HG03095 (cell line): Measurements from ENCODE around the gene DCST1.
A peak's percentile ranks its signal among the peaks of the same experiment; 100 is the strongest.

ENCODE experiments used
- ATAC-seq: cut with Tn5 transposase; IDR thresholded peaks from one replicate; pipeline ENCODE4 v1.9.1; 2021; ENCODE audit warnings: moderate library complexity; ENCODE audit not compliant: unreplicated experiment

DCST1 gene

DNA sequence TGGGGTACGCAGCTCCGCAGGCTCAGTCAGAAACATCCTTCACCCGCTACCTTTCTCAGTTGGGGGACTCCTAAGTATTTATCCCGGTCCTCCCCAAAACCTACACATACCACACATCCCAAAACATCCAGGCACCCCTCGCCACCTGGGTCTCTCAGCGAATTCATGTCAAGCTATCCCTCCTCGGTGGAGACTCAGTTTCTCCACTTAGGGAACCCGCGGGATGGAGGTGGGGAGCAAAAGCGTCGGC is 32.3 kb upstream of the DCST1 start:
- peak; percentile 5 for ATAC-seq

DNA sequence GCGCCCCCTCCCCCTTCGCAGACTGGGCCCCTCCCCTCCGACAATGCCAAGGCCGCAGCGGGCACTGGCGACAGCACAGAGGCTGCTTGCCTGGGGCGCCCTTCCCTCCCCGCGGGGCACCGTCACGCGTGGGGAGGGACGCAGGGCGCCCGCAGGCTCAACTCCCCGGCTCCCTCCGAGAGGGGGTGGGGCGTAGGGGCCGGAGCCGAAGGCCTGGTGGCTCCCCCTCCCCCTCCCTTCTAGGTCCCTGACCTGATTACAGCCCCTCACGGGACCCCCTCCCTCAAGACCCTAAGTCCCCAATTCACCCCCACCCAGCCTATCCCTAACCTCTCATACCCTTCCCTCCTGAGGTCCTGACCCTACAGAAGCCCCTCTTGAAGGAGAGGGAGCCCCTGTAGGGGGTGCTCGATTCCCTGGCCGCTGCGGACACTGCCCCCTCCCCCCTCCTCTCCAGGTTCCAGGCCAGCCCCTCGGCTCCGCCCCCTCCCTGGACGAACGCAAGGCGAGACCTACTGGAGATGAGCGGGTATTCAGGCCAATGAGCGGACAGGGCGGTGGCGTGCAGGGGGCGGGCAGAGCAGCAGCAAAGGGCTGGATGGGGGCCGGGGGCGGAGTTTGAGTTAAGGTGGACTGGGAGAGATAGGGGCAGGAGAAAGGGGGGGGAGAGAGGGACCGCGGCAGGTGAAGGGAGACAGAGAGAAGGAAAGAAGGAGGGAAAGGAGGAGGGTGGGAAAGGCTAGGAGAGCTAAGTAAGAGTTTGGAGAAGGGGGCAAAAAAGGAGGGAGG is 31.8 kb upstream of the DCST1 start:
- peak; percentile 44 for ATAC-seq

DNA sequence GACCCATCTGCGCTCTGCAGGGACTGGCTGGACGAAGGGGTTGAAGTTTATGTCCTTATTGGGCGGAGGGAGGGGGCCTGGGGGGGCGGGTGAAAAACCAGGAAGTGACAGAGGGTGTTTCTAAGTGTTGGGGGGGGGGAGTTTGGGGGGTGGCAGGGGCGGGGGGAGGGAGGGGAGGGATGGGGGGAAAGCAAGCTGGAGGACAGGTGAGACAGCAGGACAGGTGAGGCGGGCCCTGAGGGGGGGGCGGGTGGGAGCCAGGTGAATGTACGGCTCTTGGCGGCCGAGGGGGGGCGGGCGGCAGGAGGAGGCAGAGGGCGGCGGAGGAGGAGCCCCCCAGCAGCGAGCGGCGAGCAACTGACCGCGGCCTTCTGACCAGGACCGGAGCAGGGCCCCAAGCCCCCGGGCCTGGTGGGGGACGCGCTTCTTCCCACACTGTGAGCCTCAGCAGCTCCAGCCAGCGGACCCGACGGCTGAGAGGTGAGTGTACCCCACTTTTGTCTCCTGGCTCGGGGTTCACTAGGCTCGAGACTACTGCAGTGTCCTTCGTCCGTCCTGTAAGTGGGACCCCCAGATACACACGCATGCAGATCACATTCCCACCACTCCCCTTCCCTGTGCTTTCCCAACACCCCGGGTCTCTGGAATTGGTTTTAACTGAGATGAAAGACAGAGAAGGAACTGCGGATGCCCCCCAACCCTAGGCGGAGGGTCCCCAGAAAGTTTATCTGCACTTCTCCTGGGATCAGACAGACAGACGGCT is 31.0 kb upstream of the DCST1 start, which contains the start of gene ZBTB7B:
Gene ZBTB7B (plus strand): TSS at position 339 of the 763 bp plus-strand sequence. CDS start 11,859 bp downstream, outside the sequence.
- ATAC-seq: no peak

DNA sequence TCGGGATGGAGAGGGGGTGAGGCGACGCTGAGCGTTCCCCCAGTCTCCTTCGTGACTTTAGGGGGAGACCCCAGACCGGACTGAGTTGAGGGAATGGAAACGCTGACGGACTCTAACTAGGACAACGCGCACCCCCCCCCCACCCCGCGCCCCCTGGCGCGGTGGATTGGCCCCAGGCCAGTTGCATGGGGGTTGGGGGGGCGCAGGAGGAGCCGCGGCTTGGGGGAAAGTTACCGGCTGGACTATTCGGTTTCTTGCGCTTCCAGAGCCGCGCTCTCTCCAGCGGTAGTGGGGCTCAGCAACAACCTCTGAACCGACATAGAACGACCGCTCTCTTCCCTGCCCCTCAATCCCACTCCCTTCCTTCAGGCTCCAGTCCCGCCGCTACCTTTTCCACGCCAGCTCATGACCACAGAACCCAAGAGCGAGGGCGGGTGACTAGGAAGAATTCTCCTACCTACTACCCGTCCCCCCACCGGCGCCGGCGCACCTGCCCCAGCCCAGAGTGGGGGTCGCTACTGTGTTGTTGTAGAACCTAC is 30.3 kb upstream of the DCST1 start:
- no peak for ATAC-seq

DNA sequence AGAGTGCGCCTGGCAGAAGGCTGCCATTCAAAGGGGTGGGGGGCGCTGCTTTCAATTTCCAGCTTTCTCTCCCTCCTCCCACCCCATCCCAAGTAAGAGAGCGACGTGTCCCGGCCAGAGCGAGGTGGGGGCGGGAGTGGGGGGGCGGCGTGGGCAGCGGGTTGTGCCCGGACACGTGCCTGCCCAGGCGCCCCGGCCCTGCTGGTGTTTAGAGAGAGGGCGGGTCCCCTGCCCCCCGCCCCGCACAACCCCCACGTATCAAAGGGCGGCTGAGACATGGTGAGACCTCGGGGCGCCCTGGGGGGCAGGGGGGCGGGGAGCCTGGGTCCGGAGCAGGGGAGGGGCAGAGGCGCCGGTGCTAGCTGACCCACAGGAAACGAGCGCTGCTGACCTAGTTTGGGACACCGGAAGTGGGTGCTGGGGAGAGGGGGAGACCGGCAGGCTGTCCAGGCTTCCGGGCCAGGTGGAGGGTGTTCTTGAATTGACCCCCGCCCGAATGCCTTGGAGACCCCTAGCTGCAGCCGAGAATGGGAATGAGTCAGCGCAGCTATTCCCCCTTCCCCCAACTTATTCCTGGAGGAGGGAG is 29.8 kb upstream of the DCST1 start:
- ATAC-seq: no peak

DNA sequence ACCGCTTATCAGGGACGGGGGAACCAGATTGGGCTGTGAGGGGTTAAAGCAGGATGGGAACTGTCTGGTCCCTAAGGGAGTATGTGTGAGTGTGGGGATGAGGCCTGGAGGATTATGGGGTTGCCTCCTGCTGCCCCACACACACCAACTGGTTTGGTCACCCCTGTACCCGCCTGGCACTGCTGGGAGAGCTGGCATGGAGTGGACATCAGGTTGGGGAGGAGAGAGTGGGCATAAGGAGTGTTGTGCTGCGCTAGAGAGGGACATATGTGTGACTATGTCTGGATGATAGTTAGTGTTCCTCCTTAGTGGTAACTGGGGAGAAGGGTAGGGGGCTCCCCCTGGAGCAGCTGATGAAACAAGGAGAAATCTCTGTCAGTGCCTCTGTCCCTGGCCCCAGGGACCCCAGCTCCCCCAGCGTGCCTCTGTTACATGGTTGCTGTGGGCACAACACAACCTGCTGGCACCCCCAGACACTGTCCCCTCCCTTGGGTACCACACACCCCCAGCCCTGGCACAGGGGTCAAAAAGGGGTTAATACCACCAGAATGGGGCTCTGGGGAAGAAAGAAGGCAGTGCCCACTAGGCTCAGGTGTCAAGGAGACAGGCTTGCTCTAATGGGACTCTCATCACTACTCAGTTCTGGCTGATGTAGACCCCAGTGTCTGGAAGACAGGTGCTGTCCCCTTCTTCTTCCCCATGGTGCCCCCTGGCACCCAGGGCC is 29.1 kb upstream of the DCST1 start:
- no peak for ATAC-seq

DNA sequence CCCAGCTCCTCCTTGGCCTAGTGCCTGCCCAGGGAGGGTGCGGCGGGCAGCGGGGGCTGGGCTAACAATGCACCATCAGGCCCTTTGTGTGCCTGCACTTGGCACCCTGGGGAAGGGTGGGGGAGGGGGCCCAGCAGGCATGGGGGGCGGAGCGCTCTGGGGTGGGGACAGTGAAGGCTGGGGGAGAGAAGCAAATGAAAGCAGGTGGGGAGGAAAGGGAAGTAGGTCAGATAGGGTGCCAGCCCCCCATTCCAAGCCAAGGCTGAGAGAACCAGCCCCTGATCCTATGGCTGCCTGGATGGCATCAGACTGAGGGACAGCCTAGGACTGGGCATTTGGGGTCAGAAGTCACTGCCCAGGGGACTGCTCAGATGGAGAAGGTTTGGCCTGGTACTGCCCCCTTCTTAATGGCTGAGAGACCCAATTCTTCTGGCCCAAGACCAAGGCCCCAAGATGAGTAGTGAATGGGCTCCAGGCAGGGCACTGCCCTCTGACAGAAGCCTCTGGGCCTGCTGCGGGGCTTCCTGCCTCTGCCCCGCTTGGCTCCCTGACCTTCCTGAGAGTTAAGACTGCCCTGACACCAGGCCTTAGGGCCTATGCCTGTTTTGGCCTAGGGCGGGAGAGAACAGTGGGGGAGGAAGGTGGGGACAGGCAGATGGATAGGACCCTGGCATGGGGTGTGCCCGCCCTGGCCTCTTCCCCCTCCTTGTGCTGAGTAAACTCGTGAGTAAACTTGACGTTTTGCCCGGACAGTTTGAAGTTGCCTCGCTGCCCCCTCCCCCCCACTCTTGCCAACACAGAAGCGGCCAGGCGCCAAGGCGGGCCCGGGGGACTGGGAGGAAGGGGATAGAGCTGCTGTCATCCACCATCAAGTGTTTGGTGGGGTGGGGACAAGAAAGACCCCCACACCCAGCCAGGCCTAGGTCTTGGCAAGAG is 28.3 kb upstream of the DCST1 start:
- no peak for ATAC-seq

DNA sequence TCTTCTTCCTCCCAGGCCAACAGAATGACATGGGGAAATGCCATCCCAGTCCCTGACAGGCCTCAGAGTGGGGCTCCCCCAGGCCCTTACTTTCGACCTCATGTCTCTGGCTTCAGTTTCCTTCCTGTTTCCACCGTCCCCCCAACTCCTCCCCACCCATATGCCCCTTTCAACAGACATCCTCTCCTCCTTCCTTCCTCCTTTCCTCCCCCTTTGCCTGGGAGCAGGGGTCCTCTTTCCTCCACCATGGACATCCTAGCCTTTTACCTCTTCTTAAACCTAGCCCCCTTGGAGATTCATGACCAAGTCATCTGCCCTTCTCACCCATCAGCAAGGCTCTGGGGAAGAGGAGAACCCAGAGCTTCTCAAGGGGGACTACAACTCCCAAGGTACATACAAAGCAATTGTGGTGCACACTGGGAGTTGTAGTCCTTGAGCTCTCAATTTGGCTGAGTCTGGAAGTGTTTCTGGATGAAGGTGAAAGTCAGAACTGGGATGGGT is 27.0 kb upstream of the DCST1 start:
- ATAC-seq: no peak

DNA sequence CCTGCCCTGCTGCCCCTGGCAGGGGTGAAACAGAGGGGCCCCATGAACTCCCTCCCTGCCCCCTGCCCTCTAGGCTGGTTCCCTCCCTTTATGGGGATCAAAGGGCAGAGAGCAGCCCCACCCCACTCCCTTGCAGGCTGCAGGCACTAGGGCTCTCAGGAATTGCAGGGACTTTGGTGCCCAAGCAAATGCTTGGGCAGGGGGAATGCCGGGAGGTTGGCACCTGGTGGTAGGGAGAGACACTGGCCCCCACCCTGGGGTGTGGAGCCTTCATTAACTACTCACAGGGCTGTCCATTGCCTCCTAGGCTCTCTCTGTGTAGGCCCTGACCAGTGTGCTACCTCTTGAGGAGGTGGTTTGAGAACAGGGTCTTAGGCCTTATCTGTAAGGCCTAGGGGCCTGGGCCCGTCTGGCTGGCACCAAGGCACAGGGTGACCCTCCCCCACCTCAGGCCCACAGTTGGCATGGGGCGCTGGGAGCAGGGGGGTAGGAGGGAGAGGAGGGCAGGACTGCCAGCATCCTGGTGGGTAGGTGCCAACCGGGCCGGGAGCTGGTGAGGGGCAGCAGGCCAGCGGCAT is 26.3 kb upstream of the DCST1 start:
- ATAC-seq: no peak

DNA sequence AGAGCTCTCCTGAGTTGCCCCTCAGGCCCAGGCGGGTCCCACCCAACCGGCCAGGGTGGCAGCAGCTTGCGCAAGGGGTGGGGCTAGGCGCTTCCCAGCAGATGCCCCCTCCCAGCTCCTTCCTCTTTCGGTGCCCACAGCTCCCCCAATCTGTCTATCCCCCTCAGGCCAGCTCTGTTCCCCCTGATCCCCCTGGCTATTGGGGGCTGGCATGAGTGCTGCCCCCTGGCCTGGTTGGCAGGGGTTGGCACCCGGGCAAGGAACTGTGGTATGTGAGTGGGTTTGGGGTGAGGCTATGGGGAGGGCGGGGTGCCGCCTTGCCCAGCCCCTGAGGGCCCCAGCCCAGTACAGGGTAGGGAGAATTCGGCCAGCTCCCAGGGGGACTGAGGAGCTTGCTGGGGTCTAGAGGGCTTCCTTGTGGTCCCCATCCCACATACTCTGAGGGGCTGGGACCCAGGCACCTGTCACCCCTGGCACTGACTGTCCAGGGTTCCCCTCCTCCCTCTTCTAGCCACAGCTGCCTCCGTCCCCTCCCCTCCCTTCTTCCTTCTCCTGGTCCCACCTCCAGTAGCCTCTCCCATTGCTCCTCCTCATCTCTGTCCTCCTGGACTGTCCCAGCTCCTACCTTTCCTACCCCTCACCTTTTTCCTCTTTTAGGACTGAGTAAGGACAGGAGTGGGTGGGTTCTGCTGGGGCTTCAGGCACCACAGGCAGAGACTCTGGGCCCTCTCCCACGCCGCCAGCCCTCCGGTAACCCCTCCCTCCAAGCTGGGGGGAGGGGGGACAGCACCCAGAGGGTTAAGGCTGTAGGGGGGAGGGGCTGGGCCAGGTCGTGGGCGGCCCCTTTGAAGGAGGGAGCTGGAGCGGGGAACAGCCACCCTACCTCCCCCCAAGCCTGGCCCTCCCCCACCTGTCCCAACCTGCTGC is 25.3 kb upstream of the DCST1 start:
- ATAC-seq: no peak

DNA sequence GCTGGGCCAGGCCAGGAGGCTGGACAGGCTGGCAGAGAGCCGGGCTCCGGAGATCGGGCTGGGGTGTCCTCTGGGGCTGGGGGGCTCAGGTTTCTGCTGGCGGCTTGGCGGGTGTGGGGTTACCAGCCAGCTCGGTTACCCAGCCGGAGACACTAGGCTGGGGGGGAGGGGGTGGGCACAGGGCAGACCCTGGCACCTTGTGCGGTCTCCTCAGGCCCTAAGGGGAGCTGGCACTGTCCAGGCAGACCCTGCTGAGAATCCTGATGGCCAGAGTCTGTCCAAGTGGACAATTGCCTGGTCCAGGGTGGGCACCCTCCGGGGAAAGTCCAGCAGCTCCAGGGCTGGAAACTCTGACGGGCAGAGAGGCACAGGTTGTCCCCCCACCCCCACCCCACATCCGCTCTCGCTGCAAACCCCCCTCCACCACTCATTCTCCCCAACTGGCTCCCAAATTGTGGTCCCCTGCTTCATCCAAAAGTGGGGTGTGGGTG is 24.4 kb upstream of the DCST1 start:
- no peak for ATAC-seq

DNA sequence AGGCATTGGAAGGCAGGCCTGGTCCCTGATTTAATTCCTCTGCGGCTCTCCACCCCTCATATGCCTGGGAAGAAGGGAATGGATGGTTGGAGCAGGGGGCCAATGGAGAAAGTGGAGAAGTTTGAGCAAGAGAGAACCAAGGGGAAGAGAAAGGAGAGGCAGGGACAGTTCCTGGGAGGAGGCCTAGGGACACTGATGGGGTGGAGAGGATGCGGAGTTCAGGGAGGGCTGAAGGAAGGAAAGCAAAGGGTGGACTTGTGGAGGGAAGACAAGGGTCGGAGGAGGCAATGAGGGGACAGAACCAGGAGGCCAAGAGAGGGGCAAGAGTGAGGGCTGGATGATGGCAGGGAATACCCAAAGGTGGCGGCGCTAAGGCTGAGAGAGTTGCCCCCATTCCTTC is 23.9 kb upstream of the DCST1 start:
- ATAC-seq: no peak

DNA sequence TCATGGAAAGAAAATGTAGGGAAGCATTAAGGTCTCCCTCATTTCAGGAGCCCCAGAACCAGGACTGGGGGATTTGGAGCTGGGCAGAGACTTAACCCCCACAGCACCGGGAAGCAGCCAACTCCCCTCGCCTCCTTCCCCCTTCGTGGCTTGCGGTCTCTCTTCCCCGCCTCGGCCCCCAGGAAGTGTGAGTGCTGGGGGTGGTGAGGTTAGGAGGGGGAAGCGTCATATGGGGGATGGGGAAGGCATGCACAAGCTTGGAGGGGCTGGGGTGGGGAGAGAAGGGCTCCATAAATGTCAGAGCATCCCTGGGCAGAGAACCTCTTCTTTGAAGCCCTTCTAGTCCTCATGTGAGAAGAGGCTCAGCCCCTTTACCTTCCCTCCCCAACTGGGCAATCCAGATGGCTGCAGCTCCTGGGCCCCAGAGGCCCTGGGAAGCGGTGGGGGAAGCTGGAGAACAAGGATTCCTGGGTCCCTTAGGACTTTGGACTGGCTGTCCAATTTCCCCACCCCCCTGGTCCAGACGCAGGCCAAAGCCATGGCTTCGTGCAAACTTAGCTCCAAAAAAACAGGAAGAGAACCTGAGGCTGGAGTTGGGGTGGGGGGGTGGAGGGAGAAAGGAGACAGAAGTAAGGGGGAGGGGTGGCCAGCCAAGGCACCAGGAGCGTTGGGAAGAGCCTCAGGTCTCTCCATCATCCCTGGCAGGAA is 23.3 kb upstream of the DCST1 start:
- ATAC-seq: no peak

DNA sequence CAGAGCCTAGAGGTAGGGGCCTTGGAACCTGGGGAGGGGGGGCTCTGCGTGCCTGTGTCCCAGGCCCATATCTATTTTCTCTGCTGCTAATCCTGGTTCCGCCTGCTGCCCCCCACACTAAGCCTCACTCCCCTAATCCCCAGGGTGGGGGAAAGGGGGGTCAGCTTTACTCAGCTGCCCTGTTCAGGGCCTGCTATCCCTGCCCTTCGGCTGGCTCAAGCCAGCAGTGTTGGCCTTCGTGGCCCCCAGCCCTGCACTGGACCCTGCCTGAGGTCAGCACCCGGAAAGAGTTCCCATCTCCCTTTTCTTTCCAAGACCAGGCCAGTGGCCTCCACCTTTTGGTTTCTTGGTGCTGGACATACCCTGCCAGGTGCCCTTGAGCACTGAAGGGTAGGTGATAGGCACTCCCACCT is 22.6 kb upstream of the DCST1 start:
- no peak for ATAC-seq

DNA sequence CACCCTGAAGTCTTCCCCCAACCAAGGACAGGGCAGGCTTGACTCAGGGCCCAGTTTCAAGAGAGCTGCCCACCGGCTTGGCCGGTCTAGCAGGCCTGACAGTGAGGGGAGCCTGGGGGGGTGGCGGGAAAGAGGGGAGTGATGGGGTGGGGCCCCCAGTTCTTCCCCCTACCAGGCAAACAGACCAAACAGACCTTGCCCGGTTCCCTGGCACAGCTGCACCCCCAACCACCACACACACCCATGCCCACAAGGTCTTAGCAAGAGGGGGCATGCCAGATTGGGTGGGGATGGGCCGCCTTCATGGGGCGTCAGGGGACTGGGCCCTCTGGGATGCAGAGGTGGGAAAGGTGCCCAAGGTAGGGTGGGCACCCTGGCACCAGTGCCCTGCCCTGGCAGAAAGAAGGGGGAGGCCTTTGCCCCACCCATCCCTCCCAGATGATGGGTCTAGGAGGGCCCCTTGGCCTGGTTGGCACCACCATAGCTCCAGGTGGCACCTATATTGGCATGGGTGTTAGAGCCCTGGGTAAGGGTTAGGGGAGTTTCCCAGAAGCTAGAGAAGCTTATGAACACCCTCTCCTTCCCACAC is 22.1 kb upstream of the DCST1 start:
- ATAC-seq: no peak

DNA sequence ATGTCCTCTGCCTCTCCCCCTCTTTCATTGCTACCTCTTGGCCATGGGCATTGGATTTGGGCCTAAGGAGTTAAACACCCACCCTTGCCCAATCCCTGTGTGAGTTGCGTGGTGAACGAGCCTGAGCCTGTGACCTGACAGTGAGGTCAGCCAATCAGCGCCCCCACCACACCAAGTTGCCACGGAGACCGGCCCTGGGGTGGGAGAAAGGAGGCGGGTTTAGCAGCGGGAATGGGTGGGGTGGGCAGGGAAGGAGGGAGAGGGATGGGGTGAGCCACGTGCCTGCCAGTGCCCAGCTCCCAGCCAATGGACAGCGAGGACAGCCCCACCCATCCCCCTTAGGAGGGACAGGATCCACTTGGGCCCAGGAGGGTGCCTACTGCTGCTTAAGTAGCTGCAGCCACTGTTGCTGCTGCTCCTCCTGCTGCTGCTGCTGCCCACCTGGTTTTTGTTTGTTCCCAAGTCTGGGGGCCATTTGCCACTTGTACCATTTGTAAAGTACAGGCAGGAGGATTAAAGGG is 21.5 kb upstream of the DCST1 start:
- no peak for ATAC-seq
